GM21447 (cell line): Measurements from ENCODE around the gene CCDC102B.
"Not testable (repeated sequence)": the region's sequence is repeated elsewhere in the genome, so short reads cannot be mapped to it uniquely, and the experiment has no call there.

Experiments
- ATAC-seq: cut with Tn5 transposase; IDR thresholded peaks from one replicate; pipeline ENCODE4 v1.9.1; 2021; ENCODE audit not compliant: unreplicated experiment

The CCDC102B gene

DNA sequence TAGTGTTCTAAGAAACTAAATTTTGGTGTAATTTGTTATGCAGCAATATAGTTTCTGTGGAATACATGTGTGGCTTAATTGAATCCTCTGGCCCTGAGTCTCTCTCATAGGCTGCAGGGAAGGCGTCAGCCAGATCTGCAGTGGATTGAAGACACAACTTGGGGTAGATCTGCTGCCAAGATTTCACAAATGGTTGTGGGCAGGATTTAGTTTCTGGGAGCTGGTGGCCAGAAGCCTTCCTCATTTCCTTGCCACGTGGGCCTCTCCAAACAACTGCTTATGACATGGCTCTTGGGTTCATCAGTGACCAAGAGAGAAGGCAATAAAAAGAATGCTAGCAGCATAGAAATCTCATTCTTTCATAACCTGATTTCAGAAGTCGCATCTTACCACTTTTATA is 28.2 kb downstream of the CCDC102B start:
- no peak for ATAC-seq

DNA sequence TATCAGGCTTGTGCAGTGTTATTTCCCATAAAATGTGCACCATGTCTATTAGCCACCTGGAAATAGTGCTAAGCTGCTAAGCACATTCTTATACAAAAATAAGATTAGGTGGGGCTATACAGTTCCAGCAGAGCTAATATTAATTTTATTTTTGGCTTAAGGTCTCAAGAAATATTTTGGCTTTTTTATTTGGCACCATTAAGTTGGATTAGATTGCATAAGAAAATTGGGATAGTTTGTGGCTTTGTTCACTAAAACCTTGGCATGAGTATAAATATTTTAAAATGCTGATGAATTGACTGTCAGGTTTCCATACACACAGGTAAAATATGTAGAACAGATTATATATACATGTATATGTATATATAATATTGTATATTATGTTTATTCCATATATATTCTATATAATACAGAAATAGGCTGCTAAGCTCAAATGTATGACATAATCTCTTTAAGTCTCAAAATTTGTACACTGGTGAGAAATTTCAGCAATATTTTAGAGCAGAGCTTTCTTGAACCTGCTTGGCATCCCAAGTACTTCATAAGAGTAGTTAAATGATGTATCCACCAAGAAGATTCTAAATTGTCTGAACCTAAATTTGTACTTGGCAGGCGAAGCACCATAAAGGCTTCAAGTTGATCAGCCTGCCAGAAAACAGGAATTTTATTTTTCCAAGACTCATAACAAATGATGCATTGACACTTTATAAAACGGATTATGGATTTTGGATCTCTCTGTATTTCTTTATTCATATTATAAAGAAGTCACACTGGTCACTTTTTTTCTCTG is 32.6 kb downstream of the CCDC102B start:
- ATAC-seq: no peak

DNA sequence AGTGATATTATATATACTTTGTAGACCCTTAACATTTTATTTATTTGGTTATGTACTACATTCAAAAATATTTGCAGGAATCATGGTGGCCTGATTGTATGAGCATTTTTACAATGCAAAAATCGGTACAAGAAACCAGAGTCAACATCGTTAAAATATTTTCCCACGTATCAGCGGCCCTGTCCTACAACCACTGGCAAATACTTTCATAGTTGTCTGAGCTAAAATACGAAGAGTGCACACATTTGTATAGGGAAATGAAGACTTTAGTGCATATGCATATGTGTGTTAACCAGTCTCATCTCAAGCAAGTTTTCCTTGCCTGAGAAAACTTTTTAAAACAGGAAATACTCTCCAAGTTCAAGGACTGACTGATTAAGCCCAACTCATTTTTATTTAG is 35.9 kb downstream of the CCDC102B start:
- no peak for ATAC-seq

DNA sequence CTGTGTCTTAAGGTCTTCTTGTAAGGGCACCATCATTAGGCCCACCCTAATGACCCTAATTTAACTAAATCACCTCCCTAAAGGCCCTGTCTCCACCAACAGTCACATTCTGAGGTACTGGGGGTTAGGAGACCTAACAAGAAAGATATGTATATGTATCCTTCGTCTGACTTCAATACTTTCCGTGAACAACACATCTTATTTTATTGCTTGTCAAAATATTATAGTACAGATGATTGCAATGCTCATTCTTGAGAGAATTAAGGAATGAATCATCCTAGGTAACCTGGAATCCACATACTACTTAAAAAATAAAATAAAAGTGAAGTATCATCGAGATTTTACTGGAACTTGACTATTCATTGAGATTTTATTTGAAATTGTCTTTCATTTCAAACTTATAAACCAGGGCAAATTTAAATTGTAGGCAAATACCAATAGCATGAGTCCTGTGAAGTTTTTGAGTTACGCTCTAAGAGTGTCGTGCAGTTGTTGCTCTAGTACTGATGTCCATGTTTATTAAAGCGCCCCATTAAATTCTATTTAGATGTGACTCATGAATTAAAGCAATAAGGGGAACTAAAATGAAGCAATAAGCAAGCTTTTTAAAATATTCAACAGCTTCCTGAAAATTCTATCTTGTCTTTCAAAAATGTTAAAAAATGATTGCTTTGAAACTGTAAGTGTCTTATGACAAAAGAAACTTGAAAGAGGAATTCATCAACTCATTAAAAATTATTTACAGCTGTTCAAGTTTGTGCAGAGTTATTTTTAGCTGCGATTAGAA is 40.0 kb downstream of the CCDC102B start:
- ATAC-seq: no peak

DNA sequence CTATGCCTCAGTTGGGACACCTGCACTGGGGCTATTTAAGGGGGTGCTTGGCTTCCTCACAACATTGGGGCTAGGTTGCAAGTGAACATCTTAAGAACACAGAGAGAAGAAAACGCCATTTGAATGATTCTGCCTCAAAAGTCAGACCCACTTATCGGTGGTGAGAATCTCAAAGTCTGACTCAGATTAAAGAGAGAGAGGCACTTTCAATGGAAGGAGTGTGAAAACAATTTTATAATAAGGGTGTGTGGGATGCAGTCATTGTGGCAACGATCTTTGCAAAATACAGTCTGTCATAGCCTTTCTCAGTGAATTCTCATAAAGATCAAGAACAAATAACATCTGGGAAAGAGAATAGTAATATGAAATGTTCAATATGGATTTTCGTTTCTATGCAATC is 41.8 kb downstream of the CCDC102B start:
- no peak for ATAC-seq

- no peak for ATAC-seq
These were observed 42.8 kb downstream of the CCDC102B start for GRCh38 chr18:68840554-68841263.

DNA sequence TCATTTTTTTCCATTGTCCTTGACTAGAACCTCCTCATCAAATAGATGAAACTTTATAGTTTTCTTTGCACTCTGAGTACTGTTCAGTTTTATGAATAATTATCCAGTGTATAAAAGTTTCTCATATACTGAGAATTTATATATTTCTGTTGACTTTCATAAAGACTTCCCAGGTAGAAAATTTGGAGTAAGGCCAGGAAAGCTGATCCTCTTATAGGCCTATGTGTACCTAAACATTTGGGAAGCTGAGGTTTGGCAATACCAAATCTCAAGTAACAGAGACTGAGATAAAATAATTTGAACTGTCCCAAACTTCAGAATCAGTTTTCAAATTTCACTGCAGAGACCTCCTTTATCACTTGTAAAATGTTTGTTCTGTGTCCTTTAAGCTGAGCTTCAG is 43.4 kb downstream of the CCDC102B start:
- no peak for ATAC-seq

DNA sequence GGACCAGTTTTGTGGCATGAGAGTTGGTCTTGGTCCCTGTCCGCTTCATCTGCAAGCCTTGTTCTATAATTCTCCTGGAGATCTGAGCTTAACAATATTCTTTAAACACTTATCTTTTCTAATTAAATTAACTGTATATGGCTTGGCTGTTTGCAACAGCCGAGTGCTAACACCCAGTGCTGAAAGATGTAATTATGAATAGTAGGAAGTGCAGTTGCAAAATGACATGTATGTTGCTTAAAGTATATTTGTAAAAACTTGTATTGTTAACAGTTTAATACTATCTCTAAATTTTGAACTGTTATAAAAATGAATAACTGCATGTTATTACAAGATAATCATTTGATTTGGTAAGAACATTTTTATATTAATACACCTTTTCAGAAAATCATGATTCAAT is 45.1 kb downstream of the CCDC102B start:
- no peak for ATAC-seq

- ATAC-seq: no peak
These were observed 45.7 kb downstream of the CCDC102B start for GRCh38 chr18:68843473-68844089.

DNA sequence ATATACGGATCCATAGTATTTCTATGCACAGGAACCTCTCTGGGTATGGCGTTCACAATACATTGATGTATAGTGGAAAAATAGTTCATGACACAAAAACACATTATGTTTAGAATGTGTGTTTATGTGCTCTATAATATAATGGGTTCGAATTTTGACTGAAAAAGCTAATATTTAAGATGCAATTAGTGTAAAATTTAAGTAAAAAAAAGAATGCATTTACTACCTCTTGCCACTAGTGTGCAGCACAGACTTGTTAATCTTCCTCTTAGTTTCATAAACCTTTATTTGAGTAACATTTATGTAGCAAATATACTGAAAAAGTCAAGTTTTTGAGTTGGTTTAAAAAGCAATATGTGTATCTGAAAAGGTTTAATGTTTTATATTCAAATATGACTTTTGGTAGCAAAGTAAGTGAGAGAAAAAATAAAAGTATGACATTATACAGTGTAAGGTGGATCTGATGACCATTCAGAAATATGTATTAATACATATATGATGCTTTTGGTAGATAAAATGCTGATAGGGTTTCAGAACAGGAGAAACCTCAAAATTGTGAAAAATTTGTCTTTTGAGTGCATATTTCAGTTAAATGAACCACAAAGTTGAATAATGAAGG is 49.4 kb downstream of the CCDC102B start:
- no peak for ATAC-seq

DNA sequence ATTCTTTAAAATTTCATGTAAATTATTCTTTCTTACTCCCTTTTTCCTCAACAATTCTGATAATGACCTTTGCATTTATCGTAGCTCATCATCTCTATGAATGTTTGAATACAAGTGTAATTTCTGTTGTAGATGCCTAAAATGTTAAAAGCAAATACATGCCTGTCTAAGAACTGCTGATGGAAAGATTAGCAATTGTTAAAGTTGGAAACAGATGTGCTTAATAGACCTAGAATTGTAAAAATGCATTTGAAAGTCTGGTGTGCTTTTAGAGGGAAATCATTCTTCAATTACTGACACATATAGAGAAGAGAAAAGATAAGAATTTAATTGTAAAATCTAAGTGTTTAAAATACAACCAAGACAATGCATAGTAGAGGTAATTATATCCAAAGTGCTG is 50.4 kb downstream of the CCDC102B start:
- no peak for ATAC-seq

DNA sequence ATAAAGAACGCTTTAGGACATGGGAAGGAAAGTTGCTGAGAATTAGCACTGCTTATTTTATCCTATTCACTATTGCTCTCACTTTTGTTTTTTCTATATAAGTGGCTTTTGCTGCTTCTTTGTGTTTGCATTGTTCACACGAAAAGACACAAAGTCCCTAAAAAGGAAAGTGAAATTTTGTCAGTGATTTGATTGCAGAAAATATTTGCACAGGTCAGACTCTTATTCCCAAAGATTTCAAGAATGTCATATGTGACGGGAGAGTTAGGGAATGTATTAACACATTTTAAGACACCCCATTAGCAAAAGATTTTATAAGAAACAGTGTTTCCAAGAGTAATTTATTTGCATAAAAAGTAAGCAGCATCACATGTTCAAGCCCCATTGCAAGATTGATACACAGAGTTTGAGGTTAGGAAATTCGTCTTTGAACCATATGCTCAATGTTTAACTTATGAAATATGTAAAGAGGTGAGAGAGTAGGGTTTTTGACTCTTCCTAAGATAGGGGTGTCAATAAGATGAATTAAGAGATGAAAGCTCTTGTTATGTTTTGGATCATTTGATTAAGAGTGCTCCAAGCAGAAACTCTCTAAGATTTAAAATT is 57.0 kb downstream of the CCDC102B start:
- ATAC-seq: no peak

GRCh38 chr18:68855491-68855890 is 57.6 kb downstream of the CCDC102B start:
- no peak for ATAC-seq

GRCh38 chr18:68861365-68861764 is 63.5 kb downstream of the CCDC102B start:
- ATAC-seq: no peak

- ATAC-seq: no peak
These were observed 67.1 kb downstream of the CCDC102B start for GRCh38 chr18:68865021-68865420.

DNA sequence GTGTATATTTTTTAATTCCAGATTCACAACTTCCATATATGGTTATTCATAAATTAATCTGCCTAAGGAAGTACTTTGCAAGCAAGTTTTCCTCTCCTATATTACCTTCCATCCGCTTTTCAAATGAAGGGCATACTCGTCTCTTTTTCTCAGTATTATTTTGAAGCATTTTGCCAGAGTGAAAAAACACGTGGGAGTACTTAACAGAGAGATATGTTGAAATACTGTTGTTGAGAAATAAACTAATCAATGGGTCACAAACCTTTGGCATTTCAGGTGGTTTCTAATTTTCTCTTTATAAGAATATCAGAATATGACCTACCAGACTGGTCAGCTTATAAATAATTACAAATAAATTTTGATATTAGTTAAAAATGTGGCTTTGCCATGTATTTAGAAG is 67.6 kb downstream of the CCDC102B start:
- ATAC-seq: no peak

GRCh38 chr18:68873003-68873402 is 75.1 kb downstream of the CCDC102B start:
- ATAC-seq: no peak

- ATAC-seq: no peak
These were observed 76.5 kb downstream of the CCDC102B start for GRCh38 chr18:68874361-68874760.

- not testable (repeated sequence) for ATAC-seq
These were observed 82.1 kb downstream of the CCDC102B start for GRCh38 chr18:68879947-68880346.

- ATAC-seq: no peak
These were observed 89.5 kb downstream of the CCDC102B start for GRCh38 chr18:68887410-68887809.
